ENCODE results near the gene TUBA3E. TPM values are rescaled to one million over a fixed set of nuclear protein-coding genes. Genes with fewer than 3 reads are reported as not detected.
"Not testable (repeated sequence)": the region's sequence is repeated elsewhere in the genome, so short reads cannot be mapped to it uniquely, and the experiment has no call there.

Gene TUBA3E
- total RNA-seq, 4 donors from 2014 or later: not detected

DNA sequence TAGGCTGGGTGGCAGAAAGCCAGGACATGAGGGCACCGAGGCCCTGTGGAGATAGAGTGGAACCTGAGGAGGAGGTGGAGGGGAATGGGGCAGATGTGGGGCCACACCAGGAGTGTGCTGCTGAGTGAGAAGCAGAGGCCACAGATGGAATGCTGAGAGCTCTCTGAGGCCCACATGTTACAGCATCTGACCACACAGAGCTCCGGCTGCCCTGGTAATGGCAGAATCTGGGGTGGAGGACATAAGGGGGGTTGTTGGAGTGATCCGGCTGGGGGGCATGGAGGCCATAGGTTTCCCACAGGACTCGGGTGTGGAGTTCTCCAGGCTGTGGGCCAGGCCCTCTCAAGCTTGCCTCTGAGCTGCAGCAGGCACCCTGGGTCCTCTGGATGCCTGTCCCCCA lies 12.3 kb downstream of the TUBA3E start:
- WGBS, 2 donors: 73 to 80% methylated on average over 4 of the region's 4 CpGs
- intact Hi-C loops (cut with DNase I; ENCODE audit: low total_unique reads): loop anchor here (10.0 kb wide), 1 partner anchor 159 kb away; the partner anchor contains the start of gene IMP4
- no peak overlapping the region for H3K4me3 ChIP-seq (ENCODE audit: low read depth, poor library complexity, severe bottlenecking)
- TF ChIP-seq, protein P1, sequence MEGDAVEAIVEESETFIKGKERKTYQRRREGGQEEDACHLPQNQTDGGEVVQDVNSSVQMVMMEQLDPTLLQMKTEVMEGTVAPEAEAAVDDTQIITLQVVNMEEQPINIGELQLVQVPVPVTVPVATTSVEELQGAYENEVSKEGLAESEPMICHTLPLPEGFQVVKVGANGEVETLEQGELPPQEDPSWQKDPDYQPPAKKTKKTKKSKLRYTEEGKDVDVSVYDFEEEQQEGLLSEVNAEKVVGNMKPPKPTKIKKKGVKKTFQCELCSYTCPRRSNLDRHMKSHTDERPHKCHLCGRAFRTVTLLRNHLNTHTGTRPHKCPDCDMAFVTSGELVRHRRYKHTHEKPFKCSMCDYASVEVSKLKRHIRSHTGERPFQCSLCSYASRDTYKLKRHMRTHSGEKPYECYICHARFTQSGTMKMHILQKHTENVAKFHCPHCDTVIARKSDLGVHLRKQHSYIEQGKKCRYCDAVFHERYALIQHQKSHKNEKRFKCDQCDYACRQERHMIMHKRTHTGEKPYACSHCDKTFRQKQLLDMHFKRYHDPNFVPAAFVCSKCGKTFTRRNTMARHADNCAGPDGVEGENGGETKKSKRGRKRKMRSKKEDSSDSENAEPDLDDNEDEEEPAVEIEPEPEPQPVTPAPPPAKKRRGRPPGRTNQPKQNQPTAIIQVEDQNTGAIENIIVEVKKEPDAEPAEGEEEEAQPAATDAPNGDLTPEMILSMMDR (IDR thresholded peaks at IDR 0.05): no peak
- TF ChIP-seq POLR2A (IDR thresholded peaks at IDR 0.05): no peak
- no peak for DNase-seq (ENCODE audit: low spot score in 2 of 2)

DNA sequence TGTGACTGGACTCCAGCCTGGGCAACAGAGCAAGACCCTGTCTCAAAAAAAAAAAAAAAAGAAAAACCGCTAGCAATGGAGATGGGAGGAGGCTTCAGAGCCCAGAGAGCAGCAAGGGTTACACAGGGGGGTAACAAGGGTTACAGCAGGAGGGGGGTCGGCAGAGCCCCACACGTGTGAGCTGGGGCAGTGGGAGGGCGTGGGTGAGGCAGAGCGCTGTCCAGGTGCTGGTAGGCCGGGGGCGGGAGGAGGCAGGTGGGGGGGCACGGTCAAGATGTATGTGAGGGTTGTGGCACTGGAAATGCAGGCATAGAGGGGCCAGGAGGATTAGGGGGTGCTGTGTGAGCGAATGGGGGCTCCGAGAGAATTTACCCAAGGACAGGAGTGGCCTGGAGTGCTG lies 12.8 kb downstream of the TUBA3E start:
- intact Hi-C loops (cut with DNase I; ENCODE audit: low total_unique reads): loop anchor here (10.0 kb wide), 1 partner anchor 159 kb away; the partner anchor contains the start of gene IMP4
- no peak for TF ChIP-seq POLR2A (IDR thresholded peaks at IDR 0.05)
- TF ChIP-seq, protein P1 (IDR thresholded peaks at IDR 0.05): no peak

DNA sequence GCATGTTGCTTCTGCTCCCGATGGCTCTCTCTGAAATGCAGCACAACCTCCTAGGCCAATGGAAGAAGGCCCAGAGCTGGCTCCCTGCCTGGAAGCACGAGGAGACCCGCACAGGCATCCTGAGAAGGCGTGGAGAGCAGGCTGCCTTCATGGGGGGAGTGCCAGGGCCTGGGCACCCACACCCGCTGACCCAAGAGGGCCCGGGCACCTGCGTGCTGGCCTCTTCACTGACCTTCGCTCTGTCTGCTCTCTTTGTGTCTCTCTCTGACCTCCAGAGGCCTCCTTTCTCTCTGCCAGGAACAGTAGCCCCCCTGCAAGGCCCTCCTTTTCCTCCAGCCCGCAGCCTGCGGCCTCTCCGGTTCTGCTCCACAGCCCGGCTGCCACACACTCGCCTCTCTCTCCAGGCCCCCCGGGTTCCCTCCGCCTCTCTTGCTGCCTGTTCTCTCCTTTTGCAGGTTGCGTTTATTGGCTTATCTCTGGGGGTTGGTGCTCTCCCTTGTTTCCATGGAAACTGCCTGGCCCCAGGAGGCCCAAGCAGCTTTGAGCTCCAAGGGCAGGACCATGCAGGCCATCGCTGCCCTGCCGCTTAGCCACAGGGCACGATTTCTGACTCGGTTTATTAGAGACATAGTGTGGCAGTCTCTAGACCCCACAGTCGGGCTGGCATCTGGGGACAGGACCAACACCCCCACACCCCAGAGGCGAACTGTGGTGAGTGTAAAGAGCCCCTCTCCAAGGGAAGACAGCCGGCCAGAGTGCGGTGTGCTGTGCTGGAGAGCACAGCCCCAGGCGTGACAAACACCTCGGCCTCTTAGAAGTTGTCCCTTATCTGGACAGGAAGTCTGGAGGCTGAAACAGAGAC lies 14.5 kb downstream of the TUBA3E start:
- TF ChIP-seq, protein P1 (IDR thresholded peaks at IDR 0.05): no peak
- TF ChIP-seq POLR2A (IDR thresholded peaks at IDR 0.05): no peak
- WGBS, 2 donors: 83% methylated on average over 25 to 26 of the region's 26 CpGs
- DNase-seq (ENCODE audit: low spot score in 2 of 2): no peak
- intact Hi-C loops (cut with DNase I; ENCODE audit: low total_unique reads): loop anchor here (10.0 kb wide), 1 partner anchor 161 kb away; the partner anchor contains the start of gene IMP4
- no peak overlapping the region for H3K4me3 ChIP-seq (ENCODE audit: low read depth, poor library complexity, severe bottlenecking)

More for the DNA sequence above, 12.8 kb downstream of the TUBA3E start:
- DNase-seq (ENCODE audit: low spot score in 2 of 2): no peak
- no peak overlapping the region for H3K4me3 ChIP-seq (ENCODE audit: low read depth, poor library complexity, severe bottlenecking)
- WGBS, 2 donors: 78 to 83% methylated on average over 10 of the region's 10 CpGs

DNA sequence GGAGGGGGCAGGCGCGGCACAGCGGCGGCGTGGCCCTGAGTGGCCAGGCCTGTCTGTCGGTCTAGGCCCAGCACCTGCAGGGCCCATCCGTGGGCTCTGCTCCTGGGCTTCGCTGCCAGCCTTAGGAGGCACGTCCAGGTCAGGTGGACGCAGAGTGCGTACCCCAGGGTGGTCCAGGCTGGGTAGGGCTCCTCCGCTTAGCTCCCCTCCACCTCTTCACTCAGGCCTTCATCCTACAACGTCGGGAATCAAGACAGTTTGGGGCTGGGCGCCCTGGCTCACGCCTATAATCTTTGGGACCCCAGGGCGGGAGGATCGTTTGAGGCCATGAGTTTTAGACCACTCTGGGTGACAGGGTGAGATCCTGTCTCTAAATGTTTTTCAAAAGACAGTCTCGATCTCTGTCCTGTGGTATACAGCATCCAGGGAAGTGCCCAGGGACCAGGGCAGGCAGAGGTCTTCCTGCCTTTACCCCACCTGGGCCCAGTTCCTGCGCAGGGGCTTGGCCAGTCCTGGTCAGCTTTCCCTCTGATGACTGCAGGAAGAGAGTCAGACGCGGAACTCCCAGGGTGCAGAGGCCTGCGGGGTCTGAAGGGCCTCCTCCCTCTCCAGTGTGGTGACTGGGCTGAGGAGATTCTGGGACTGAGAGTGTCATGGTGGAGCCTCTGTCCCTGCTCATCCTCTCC lies 15.3 kb downstream of the TUBA3E start:
- 30 to 35% methylated on average over 15 to 16 of the region's 23 CpGs for WGBS, 2 donors

DNA sequence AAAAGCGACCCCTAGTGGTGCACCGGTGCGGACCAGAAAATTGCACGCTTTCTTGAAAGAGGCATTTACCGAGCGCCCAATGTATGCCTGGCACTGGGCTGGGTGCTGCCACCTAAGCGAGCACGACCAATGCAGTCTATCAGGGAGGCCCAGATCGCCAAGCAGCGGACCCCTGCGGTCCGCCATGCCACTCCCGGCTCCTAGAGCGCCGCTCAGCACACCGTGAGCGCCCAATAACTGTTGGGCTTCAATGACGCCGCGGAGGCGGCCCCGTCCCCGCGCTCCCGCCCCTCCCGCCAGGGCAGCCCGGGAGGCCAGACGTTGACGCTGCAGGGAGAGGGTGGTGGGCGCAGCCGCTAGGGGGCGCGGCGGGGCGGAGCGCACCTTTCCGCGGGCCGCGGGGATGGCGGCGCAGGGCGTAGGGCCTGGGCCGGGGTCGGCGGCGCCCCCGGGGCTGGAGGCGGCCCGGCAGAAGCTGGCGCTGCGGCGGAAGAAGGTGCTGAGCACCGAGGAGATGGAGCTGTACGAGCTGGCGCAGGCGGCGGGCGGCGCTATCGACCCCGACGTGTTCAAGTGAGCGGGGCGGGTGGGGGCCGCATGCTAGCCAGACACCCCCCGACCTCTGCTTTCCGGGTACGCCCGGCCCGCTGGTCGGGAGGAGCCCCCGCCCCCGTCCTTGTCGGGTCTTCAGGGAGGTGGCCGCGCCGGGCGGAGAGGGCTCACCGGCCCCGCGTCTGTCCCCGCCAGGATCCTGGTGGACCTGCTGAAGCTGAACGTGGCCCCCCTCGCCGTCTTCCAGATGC lies 16.2 kb downstream of the TUBA3E start, which contains the start of gene MZT2B:
Gene MZT2B, plus strand, starts transcription at position 383 of the 803 bp plus-strand sequence. Its CDS starts 21 bp downstream, at position 404.
- intact Hi-C loops (cut with DNase I; ENCODE audit: low total_unique reads): loop anchor here (10.0 kb wide), 1 partner anchor 163 kb away; the partner anchor contains the start of gene IMP4
- WGBS, 2 donors: 0 to 1% methylated on average over 14 to 29 of the region's 86 CpGs
- DNase-seq (ENCODE audit: low spot score in 2 of 2): peak; percentile 70 to 96

More for the DNA sequence above, 15.3 kb downstream of the TUBA3E start:
- DNase-seq (ENCODE audit: low spot score in 2 of 2): not testable (repeated sequence)
- intact Hi-C loops (cut with DNase I; ENCODE audit: low total_unique reads): loop anchor here (10.0 kb wide), 1 partner anchor 162 kb away; the partner anchor contains the start of gene IMP4
- peak overlapping the region; percentile 23 for H3K4me3 ChIP-seq (ENCODE audit: low read depth, poor library complexity, severe bottlenecking)

DNA sequence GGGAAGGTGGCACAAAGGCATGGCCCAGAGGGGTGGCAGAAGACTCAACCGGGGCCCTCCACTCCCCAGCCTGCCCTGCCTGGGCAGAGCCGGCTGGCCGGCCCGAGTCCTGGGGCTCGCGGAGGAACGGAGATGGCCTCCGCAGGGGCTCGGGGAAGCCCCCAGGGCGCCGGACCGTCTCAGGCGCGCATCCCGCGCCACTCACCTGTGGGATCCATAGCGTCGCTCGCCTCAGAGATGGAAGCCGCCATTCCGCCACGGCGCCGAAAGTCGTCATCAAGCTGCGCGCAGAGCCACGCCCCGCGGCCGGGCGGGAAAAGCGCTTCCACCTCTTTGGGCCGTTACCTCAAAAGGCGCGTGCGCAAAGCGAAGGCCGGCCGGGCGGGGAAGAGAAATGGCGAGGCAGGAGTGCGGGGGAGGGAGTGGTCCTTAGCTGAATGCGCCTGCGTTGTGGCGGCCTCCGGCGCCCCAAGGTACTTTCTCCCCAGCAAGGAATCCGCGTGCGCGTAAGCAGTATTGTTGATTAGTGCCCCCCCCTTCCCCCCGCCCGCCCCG lies 16.8 kb downstream of the TUBA3E start, which contains the start of gene SMPD4:
Gene SMPD4, minus strand, starts transcription at position 278 of the 555 bp plus-strand sequence. CDS start 5,010 bp downstream, outside the sequence.
- DNase-seq (ENCODE audit: low spot score in 2 of 2): peak; percentile 96 to 99
- no peak for TF ChIP-seq POLR2A (IDR thresholded peaks at IDR 0.05)
- TF ChIP-seq, protein P1 (IDR thresholded peaks at IDR 0.05): no peak
- H3K4me3 ChIP-seq (ENCODE audit: low read depth, poor library complexity, severe bottlenecking): peak within 1 kb of the TSS; percentile 84
- WGBS, 2 donors: 0% methylated on average over 31 to 50 of the region's 55 CpGs
- intact Hi-C loops (cut with DNase I; ENCODE audit: low total_unique reads): loop anchor here (10.0 kb wide), 1 partner anchor 163 kb away; the partner anchor contains the start of gene IMP4

More for the DNA sequence above, 16.2 kb downstream of the TUBA3E start, which contains the start of gene MZT2B:
- H3K4me3 ChIP-seq (ENCODE audit: low read depth, poor library complexity, severe bottlenecking): peak within 1 kb of the TSS; percentile 84

DNA sequence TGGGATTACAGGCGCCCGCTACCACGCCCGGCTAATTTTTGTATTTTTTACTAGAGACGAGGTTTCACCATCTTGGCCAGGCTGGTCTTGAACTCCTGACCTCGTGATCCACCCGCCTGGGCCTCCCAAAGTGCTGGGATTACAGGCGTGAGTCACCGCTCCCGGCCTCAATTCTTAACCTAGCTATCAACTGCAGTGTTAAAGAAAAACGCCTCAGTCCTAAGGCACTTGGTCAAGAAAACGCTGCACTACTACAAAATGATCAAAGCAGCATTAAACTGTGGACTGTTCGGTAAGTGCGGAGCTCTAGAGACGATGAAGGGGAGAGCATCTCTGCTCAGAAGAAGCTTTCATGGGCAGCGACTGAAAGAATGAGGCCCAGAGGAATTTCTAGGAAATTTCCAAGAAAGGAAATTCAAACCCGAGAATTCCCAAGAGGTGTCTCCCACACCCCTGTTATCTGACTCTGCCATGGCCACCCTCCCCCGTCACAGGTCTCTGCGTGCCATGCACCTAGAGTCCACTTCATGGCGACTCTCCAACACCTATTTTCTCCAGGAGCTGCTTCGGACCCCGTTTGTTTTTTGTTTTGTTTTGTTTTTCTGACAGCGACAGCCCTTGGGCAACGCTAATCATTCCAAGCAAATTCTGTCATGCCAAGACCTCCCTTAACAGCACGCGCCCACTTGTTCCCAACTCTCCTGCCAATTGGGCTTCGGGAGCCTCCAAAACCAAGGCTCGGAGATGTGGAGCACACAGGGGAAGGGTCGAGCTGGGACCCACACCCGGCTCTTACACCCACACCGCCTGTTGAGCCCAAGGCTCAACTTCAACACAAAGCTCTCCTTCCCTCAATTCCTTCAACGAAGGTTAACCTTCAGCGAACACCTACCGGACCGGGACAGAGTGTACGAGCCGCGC lies 17.6 kb downstream of the TUBA3E start:
- 24 to 29% methylated on average over 31 to 38 of the region's 38 CpGs for WGBS, 2 donors
- peak overlapping the region; percentile 84 for H3K4me3 ChIP-seq (ENCODE audit: low read depth, poor library complexity, severe bottlenecking)
- DNase-seq (ENCODE audit: low spot score in 2 of 2): not testable (repeated sequence)
- intact Hi-C loops (cut with DNase I; ENCODE audit: low total_unique reads): loop anchor here (10.0 kb wide), 1 partner anchor 164 kb away; the partner anchor contains the start of gene IMP4

DNA sequence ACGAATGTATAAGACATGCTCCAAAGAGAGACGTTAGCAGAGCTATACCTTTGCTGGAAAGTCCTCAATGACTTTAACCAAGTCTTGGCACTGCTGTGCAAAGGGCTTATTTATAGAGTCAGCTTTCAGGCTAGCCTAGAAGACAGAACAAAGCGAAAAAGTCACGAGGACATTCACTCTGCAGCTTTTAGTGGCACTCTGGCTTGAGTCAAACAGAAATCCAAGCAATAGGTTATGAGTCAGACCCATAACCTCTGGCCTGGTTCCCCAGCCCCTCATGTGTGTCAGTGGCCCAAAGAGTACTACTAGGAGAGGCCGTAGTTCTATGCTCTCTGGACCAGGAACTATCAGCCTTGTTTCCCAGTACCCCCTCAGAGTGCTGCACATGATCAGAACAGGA lies 23.4 kb downstream of the TUBA3E start:
- H3K4me3 ChIP-seq (ENCODE audit: low read depth, poor library complexity, severe bottlenecking); DNase-seq (ENCODE audit: low spot score in 2 of 2); intact Hi-C loops (cut with DNase I; ENCODE audit: low total_unique reads): not testable (repeated sequence)
- 88 to 93% methylated on average over 5 of the region's 5 CpGs for WGBS, 2 donors

Data from lower leg skin (tissue), 4 donors.